ENCODE results near the gene LRFN3.

The LRFN3 gene

DNA sequence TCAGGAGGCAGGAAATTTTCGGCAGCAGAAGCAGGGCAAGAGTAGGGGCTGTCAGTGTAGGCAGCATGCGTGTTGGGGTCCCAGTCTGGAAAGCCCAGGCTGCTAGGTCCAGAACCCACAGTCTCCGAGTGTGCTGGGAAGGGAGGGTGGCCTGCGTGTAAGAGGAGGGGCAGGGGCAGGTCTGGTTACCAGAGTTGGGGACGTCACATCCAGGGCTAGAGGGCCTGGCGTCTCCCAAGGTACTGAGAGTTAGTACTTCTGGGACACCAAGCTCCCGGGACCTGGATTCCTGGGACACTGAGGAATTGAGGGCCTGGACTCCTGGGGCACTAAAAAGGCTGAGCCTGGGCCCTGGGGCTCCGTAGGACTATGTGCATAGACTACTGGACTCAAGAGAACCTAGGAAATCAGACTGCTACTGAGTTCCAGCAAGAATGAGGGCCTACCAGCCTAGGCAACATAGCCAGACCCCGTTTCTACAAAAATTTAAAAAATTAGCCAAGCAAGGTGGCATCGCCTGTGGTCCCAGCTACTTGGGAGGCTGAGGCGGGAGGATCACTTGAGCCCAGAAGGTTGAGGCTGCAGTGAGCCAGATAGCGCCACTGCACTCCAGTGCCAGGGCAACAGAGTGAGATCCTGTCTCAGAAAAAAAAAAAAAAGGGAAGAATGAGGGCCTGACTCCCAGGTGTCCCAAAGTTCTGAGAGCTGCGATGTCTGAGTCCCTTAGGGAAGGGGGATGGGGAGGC, 38.3 kb upstream of the LRFN3 start:
- no peak for TF ChIP-seq TAF1 (IDR thresholded peaks at IDR 0.05; ENCODE audit: borderline replicate concordance, low read depth, low read length)
- TF ChIP-seq POLR2A (IDR thresholded peaks at IDR 0.05; ENCODE audit: low read depth, low read length): no peak
- no peak for TF ChIP-seq POLR2AphosphoS5 (IDR thresholded peaks at IDR 0.05; ENCODE audit: low read depth, low read length)
- FAIRE-seq: no peak

DNA sequence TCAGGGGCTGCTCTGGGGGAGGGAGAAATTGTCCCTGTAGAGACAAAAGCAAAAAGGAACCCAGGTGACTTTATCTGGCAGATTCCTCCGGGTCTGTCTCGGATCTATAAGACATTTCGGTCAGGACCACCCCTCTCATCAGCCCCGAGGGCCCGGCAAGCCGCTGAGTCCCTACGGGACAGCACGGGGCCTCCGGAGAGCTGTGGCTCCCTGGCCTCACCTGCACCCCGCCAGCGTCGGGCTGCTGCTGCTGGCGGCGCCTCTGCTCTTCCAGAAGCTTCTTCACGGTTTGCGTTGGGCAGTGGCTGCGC, 37.7 kb upstream of the LRFN3 start:
- no peak for DNase-seq (ENCODE audit: insufficient read length)
- no peak for TF ChIP-seq TAF1 (IDR thresholded peaks at IDR 0.05; ENCODE audit: borderline replicate concordance, low read depth, low read length)
- TF ChIP-seq POLR2A (IDR thresholded peaks at IDR 0.05; ENCODE audit: low read depth, low read length): no peak
- TF ChIP-seq POLR2AphosphoS5 (IDR thresholded peaks at IDR 0.05; ENCODE audit: low read depth, low read length): no peak
- FAIRE-seq: no peak

More for the DNA sequence above, 38.3 kb upstream of the LRFN3 start:
- no peak for DNase-seq (ENCODE audit: insufficient read length)

DNA sequence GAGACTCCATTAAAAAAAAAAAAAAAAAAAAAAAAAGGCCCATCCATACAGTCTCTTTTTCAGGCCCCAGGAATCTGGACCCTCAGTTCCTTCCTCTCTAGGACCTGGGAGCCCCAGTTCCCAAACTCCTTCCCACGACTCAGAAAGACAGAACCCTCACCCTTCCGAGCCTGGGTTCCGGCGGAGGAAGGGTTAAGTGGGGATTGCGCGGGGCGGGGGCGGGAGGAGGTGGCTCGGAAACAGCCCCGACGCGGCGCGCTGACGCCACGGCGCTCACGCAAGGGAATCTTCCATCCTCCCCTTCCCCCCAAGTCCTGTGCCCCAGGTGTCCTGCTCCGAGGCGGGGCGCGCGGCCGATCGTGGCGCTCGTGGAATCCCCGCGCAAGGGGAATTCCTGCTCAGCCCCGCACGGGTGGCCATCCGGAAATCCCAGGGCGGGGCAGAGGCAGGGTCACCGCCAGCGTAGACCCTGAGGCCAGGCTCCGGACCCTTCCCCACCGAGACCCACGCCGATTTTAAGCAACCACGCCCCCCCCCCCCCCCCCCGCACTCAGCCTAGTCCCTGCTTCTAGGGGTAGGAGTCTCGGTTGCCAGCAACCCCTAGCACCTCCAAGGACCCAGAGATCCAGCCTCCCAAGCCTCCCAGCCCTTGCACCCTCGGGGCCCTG, 36.5 kb upstream of the LRFN3 start:
- DNase-seq (ENCODE audit: insufficient read length) (peak; percentile 93), FAIRE-seq (peak; percentile 99)
- TF ChIP-seq TAF1 (IDR thresholded peaks at IDR 0.05; ENCODE audit: borderline replicate concordance, low read depth, low read length): no peak
- peak; percentile 45; the same call in 1 of the 2 replicates for TF ChIP-seq POLR2AphosphoS5 (IDR thresholded peaks at IDR 0.05; ENCODE audit: low read depth, low read length)
- TF ChIP-seq POLR2A (IDR thresholded peaks at IDR 0.05; ENCODE audit: low read depth, low read length): 0 out of 2 replicates have a peak, but pooled peaks have one; percentile 21

DNA sequence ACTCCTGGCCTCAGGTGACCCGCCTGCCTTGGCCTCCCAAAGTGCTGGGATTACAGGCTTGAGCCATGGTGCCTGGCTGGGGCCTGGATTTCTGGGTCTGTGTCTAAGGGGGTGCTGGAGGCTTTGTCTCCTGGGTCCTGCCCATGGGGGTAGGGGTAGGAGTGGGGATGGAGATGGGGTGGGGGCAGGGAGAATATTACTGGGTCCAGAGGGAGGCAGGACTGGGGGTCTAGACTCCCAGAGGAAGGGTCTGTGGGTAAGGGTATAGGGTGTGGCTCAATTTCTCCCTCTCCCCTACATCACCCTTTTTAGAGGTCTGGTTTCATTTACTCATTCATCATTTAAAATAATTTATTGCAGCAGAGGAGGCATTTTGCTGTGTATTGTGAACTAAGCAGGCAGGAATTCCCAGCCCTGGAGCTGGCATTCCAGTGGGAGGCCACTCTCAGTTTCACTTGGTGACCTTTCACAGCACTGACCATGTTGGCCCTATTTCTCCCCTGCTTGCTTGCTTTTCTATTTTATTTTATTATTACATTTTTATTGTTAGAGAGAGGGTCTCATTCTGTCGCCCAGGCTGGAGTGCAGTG, 35.0 kb upstream of the LRFN3 start:
- TF ChIP-seq POLR2AphosphoS5 (IDR thresholded peaks at IDR 0.05; ENCODE audit: low read depth, low read length): no peak
- no peak for TF ChIP-seq TAF1 (IDR thresholded peaks at IDR 0.05; ENCODE audit: borderline replicate concordance, low read depth, low read length)
- no peak for TF ChIP-seq POLR2A (IDR thresholded peaks at IDR 0.05; ENCODE audit: low read depth, low read length)
- peak; percentile 88 for FAIRE-seq
- no peak for DNase-seq (ENCODE audit: insufficient read length)

DNA sequence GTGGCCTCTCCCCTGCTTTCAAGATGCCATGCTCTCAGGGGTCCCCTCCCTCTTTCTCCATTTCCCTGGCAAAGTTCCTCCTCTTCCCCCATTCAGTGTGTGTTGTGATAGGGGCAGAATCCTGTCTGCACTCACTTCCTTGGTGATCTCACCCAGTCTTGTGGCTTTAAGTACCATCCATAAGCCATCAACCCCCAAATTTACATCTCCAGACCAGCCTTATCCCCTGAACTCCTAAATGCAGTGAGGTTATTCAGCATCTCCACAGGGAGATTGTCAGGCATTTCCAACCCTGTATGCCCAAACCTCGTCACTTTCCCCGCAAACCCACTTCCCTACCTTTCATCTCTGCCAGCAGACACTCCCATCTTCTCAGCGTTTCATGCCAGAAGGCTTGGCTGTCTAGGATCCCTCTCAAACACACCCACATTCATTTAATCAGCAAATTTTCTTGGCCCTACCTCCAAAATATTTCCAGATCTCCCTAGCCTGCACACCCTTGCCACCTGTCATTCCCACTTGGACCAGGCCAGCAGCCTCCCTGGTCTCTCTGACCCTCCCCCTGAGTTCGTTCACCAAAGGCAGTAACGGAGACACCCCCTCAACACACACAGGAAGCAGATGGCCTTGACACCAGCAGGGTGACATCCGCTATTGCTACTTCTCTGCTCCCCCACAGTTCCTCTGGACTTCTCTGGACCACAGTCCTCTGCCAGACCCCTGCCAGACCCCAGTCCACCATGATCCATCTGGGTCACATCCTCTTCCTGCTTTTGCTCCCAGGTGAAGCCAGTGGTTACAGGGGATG, 34.1 kb upstream of the LRFN3 start, which contains the start of gene HCST:
Gene HCST, plus strand, starts transcription at position 676 of the 808 bp plus-strand sequence. Its CDS starts 65 bp downstream, at position 741.
- DNase-seq (ENCODE audit: insufficient read length) (no peak), FAIRE-seq (peak; percentile 93)
- TF ChIP-seq POLR2AphosphoS5 (IDR thresholded peaks at IDR 0.05; ENCODE audit: low read depth, low read length): peak; percentile 64; the same call in 1 of the 2 replicates
- peak; percentile 55; the same call in 1 of the 2 replicates for TF ChIP-seq POLR2A (IDR thresholded peaks at IDR 0.05; ENCODE audit: low read depth, low read length)
- no peak for TF ChIP-seq TAF1 (IDR thresholded peaks at IDR 0.05; ENCODE audit: borderline replicate concordance, low read depth, low read length)

DNA sequence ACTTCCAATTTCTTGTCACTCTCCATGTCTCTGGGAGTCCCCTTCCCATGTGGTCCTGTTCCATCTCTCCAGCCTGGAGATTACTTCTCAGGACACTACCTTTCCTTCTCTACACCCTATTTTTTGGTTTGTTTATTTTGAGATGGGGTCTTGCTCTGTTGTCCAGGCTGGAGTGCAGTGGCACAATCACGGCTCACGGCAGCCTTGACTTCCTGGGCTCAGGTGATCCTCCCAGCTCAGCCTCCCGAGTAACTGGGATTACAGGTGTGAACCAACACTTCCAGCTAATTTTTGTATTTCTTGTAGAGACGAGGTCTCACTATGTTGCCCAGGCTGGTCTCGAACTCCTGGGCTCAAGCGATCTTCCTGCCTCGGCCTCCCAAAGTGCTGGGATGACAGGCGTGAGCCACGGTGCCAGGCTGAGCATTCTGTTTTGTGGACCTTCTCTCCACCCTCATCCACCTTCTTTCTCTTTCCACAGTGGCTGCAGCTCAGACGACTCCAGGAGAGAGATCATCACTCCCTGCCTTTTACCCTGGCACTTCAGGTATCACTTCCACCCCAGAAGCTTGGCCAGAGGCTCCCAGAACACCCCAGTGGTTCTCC, 33.2 kb upstream of the LRFN3 start:
- no peak for TF ChIP-seq TAF1 (IDR thresholded peaks at IDR 0.05; ENCODE audit: borderline replicate concordance, low read depth, low read length)
- no peak for TF ChIP-seq POLR2A (IDR thresholded peaks at IDR 0.05; ENCODE audit: low read depth, low read length)
- no peak for TF ChIP-seq POLR2AphosphoS5 (IDR thresholded peaks at IDR 0.05; ENCODE audit: low read depth, low read length)
- no peak for FAIRE-seq
- DNase-seq (ENCODE audit: insufficient read length): no peak

DNA sequence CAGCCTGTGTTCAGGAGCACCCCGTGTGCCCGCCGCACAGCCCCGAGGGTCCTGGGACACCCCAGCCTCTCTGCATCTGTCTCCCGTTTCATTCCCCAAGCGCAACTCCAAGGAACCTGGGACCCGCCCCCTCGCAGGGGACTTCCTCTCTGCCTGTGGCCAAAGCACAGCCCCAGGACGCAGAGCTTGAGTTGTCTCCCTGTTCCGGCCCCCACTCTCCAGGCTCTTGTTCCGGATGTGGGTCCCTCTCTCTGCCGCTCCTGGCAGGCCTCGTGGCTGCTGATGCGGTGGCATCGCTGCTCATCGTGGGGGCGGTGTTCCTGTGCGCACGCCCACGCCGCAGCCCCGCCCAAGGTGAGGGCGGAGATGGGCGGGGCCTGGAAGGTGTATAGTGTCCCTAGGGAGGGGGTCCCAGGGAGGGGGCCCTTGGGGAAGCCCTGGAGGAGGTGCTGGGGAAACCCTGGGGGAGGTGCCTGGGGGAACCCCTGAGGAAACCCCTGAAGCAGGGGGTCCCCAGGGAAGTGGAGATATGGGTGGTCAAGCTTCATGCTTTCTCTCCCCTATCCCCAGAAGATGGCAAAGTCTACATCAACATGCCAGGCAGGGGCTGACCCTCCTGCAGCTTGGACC, 32.5 kb upstream of the LRFN3 start:
- TF ChIP-seq POLR2AphosphoS5 (IDR thresholded peaks at IDR 0.05; ENCODE audit: low read depth, low read length): peak; percentile 73
- TF ChIP-seq TAF1 (IDR thresholded peaks at IDR 0.05; ENCODE audit: borderline replicate concordance, low read depth, low read length): 0 out of 2 replicates have a peak, but pooled peaks have one; percentile 40
- peak; percentile 69; the same call in 1 of the 2 replicates for TF ChIP-seq POLR2A (IDR thresholded peaks at IDR 0.05; ENCODE audit: low read depth, low read length)
- peak; percentile 76 for DNase-seq (ENCODE audit: insufficient read length)
- FAIRE-seq: peak; percentile 90

DNA sequence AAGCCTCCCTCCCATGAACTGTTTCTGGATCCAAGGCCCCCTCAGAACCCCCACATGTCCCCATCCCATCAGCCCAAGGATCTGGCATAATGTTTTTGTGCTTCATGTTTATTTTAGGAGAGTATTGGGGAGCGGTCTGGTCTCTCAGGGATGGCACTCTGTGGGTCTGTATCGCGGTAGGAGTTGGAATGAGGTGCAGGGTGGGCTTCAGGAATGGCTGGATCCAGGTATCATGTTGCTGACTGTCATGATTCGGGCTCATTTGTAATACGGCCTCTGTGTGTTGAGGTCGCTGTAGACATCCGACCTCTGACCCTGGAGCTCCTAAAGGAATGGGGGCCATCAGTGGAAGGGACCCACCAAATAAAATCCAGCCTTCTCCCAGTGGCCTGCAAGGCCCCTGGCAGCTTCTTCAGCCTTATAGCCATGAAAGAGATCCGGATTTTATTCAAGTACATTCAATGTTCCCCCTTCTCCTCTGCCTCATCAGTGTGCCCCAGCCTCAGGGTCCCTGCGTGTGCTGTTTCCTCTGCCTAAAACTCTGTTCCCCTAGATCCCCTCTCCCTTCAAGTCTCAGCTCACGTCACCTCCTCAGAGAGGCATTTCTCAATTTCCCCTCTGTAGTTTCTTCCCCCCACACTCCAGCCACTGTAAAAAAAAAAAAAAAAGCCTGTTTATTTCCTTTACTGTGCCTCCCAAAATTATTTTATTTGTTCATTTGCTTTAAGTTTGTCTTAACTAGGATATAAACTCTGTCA, 31.7 kb upstream of the LRFN3 start:
- DNase-seq (ENCODE audit: insufficient read length) (no peak), FAIRE-seq (no peak)
- no peak for TF ChIP-seq POLR2A (IDR thresholded peaks at IDR 0.05; ENCODE audit: low read depth, low read length)
- TF ChIP-seq TAF1 (IDR thresholded peaks at IDR 0.05; ENCODE audit: borderline replicate concordance, low read depth, low read length): no peak
- no peak for TF ChIP-seq POLR2AphosphoS5 (IDR thresholded peaks at IDR 0.05; ENCODE audit: low read depth, low read length)

DNA sequence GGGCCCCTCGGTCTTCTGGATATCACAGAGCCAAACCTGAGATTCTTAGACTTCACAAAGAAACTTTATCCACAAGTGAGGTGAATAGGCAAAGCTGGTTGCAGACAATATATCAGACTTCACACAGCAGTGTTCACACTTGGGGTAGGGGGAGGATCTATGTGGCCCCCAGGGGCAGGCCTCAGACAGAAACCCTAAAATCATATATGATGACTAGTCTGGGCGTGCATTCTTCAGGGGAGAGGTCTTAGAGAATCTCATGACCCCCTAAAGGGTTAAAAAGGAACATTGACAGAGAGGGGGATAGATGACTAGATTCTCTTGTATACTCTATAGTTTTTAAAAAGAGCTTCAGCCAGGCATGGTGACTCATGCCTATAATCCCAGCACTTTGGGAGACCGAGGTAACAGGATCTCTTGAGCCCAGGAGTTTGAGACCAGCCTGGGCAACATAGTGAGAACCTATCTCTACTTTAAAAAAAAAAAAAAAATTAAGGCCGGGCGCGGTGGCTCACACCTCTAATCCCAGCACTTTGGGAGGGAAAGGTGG, 30.9 kb upstream of the LRFN3 start:
- DNase-seq (ENCODE audit: insufficient read length) (no peak), FAIRE-seq (no peak)
- TF ChIP-seq POLR2AphosphoS5 (IDR thresholded peaks at IDR 0.05; ENCODE audit: low read depth, low read length) (no peak), POLR2A (IDR thresholded peaks at IDR 0.05; ENCODE audit: low read depth, low read length) (no peak), TAF1 (IDR thresholded peaks at IDR 0.05; ENCODE audit: borderline replicate concordance, low read depth, low read length) (no peak)
